ENCODE results near the gene MYO3A.

DNA sequence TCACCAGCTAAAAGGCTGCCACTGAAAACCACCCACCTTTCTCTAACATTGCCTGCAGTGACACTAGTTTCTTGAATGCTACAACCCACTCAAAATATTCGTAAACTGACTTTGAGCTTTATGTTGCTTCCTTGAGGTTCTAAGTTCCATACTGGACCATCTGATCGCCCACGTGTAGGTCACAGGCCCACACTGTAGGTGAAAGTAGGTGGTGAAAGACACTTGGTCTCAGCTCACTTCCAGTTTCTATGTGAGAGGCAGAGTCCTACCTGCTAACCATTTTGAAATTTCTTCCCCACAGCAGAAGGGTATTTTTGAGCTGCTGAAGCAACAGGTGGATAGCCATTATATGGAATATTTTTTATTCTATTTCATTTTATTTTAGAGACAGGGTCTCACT lies 97.3 kb downstream of the MYO3A start:
- TF ChIP-seq, protein P1, sequence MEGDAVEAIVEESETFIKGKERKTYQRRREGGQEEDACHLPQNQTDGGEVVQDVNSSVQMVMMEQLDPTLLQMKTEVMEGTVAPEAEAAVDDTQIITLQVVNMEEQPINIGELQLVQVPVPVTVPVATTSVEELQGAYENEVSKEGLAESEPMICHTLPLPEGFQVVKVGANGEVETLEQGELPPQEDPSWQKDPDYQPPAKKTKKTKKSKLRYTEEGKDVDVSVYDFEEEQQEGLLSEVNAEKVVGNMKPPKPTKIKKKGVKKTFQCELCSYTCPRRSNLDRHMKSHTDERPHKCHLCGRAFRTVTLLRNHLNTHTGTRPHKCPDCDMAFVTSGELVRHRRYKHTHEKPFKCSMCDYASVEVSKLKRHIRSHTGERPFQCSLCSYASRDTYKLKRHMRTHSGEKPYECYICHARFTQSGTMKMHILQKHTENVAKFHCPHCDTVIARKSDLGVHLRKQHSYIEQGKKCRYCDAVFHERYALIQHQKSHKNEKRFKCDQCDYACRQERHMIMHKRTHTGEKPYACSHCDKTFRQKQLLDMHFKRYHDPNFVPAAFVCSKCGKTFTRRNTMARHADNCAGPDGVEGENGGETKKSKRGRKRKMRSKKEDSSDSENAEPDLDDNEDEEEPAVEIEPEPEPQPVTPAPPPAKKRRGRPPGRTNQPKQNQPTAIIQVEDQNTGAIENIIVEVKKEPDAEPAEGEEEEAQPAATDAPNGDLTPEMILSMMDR (IDR thresholded peaks at IDR 0.05), result no peak
- TF ChIP-seq POLR2AphosphoS5 (IDR thresholded peaks at IDR 0.05) (no peak), EP300 (IDR thresholded peaks at IDR 0.05) (no peak)

Measured in esophagus muscularis mucosa (tissue), 4 donors.